ENCODE data around the gene CEPT1. TPM values are rescaled to one million over a fixed set of nuclear protein-coding genes. Genes with fewer than 3 reads are reported as not detected.
A peak's percentile ranks its signal among the peaks of the same experiment; 100 is the strongest.

Gene CEPT1
- total and polyA plus RNA-seq, 10 donors: 61.1 to 140 (median 95.2) TPM

DNA sequence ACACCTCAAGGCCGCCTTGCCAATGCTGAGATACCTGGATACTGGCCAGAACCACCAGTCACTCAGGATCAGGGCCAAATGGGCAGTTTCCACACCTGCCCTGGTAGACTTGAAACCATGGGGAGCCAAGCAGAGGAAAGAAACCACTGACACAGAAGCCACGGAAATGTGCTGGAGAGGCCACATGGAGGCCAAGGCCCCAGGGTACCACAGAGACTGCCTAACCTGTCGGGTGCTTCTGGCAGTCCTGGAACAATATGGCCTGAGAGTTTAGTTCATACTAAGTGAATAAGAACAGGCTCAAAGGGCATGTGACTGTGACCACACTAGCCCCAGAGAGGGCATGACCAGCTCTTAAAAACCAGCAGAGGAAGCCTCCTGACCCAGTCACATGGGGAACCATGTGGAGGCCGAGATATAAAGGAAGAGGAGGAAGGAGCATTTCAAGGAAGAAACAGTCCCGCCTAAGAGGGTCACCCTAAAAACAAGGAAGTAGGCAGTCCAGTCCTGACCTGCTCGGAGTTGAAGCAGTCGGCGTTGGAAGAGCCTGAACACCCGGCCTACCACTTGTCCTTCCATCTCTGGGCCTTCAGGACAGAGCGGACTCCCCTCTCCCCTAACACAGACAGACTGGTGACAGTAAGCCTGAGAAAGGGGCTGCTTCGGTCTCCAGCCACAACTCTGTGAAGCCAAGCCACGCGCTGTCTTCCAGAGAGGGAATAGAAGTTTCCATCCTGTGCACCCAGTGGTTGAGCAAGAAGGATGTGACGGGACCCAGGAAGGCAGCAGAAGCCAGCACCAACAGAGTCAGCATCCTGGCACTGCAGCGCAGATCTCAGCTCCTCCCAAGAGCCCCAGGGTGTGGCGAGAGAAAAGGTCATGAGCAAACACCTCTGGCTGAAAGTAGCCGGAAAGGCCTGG, 60.1 kb downstream of the CEPT1 start, which contains the start of gene DENND2D:
Gene DENND2D, minus strand, starts transcription at position 766 of the 921 bp plus-strand sequence. Its CDS starts 187 bp downstream, at position 579.
- Histone ChIP-seq H3K27ac (peak within 1 kb of the TSS; percentile 96 to 100 (median 98)), H3K36me3 (peaks cover 0 to 51% (median 39%) of the 10 kb centered on the region in 6 donors), H3K9me3 (no peaks in the 10 kb centered on the region), H3K4me3 (peak within 1 kb of the TSS; percentile 38 to 88 (median 52)), H3K4me1 (peaks cover 66 to 100% (median 94%) of the 10 kb centered on the region in 6 donors), H3K27me3 (replicated peaks in 1 of 7) (no peaks in the 10 kb centered on the region)
- TF ChIP-seq POLR2AphosphoS5 (IDR thresholded peaks at IDR 0.05) (peak; percentile 46 to 76 (median 70)), CTCF (IDR thresholded peaks at IDR 0.05 in 8 of 11, conservative IDR thresholded peaks at IDR 0.05 in 3 of 11) (no peak)
- intact Hi-C loops (cut with DNase I; ENCODE audit: low total_unique reads): loop anchor here (10.0 kb wide), 1 partner anchor 55 kb away; the partner anchor contains the start of genes CEPT1 and DRAM2
- DNase-seq: peak; percentile 86
- WGBS, 5 donors: 43 to 54% (median 48%) methylated on average over 17 of the region's 17 CpGs

- Histone ChIP-seq H3K27ac (peak overlapping the region; percentile 96 to 100 (median 98)), H3K36me3 (peaks cover 0 to 45% (median 33%) of the 10 kb centered on the region in 6 donors), H3K27me3 (replicated peaks in 1 of 7) (no peaks in the 10 kb centered on the region), H3K4me1 (peaks cover 62 to 100% (median 94%) of the 10 kb centered on the region in 6 donors), H3K4me3 (peak overlapping the region in 7 of 8 donors; percentile 38 to 88 (median 54)), H3K9me3 (no peaks in the 10 kb centered on the region)
- 43 to 66% (median 54%) methylated on average over 3 of the region's 3 CpGs for WGBS, 5 donors
- DNase-seq: no peak
- intact Hi-C loops (cut with DNase I; ENCODE audit: low total_unique reads): no loop called here
- TF ChIP-seq POLR2A (IDR thresholded peaks at IDR 0.05) (no peak), POLR2AphosphoS5 (IDR thresholded peaks at IDR 0.05) (no peak), CTCF (IDR thresholded peaks at IDR 0.05 in 8 of 11, conservative IDR thresholded peaks at IDR 0.05 in 3 of 11) (no peak)
Measured at GRCh38 chr1:111200802-111201161, 60.8 kb downstream of the CEPT1 start.

- H3K9me3 ChIP-seq: no peaks in the 10 kb centered on the region
- H3K4me3 ChIP-seq: peak overlapping the region in 7 of 8 donors; percentile 38 to 88 (median 54)
- H3K27ac ChIP-seq: peak overlapping the region; percentile 96 to 100 (median 98)
- no peaks in the 10 kb centered on the region for H3K27me3 ChIP-seq (replicated peaks in 1 of 7)
- peaks cover 56 to 100% (median 93%) of the 10 kb centered on the region in 6 donors for H3K4me1 ChIP-seq
- TF ChIP-seq POLR2AphosphoS5 (IDR thresholded peaks at IDR 0.05): peak in 1 of 3 donors; percentile 29
- TF ChIP-seq CTCF (IDR thresholded peaks at IDR 0.05 in 8 of 11, conservative IDR thresholded peaks at IDR 0.05 in 3 of 11): no peak
- 58 to 64% (median 63%) methylated on average over 5 of the region's 5 CpGs for whole genome bisulfite sequencing, 5 donors
- DNase-seq: no peak
- intact Hi-C loops (cut with DNase I; ENCODE audit: low total_unique reads): no loop called here
- H3K36me3 ChIP-seq: peaks cover 0 to 38% (median 26%) of the 10 kb centered on the region in 6 donors
Measured at GRCh38 chr1:111201275-111202090, 61.5 kb downstream of the CEPT1 start.
